Pancreas (tissue), 10 donors: ENCODE results near the gene FOXC1. TPM values are rescaled to one million over a fixed set of nuclear protein-coding genes. Genes with fewer than 3 reads are reported as not detected.

ENCODE experiments used
- ATAC-seq, 4 donors: fragments of 200-7000 bp; cut with Tn5 transposase; one replicate each; pipeline versions ENCODE4 v1.8.0 to v1.9.1; 2020; ENCODE audit warnings: mild to moderate bottlenecking in 4 of 4, moderate library complexity in 4 of 4
- DNase-seq, 6 donors: peaks; one replicate each; pipeline ENCODE4 v3.0.0-alpha.2; 2020
- FAIRE-seq: peaks from 2 replicates; lab custom pipeline; 2012; peaks lifted over from hg19 to GRCh38; lab: Jason Lieb, UNC
- H3K27ac ChIP-seq, 4 donors: fragments of 200-600 bp; sonication (generic); 1 replicate in 3 of 4; 2 replicates in 1 of 4; pipeline versions ENCODE4 v1.5.0 to v1.8.0; 2020
- H3K27me3 ChIP-seq, 4 donors: fragments of 200-600 bp; one replicate each; pipeline ENCODE4 v1.8.0; 2021
- H3K36me3 ChIP-seq, 3 donors: fragments of 200-600 bp; sonication (generic) in 1 of 3; one replicate each; pipeline versions ENCODE4 v1.5.0 to v1.8.0; 2020 to 2021
- H3K4me1 ChIP-seq, 3 donors: fragments of 200-600 bp; one replicate each; pipeline ENCODE4 v1.8.0; 2021
- H3K4me3 ChIP-seq, 4 donors: fragments of 200-600 bp; sonication (generic) in 2 of 4; one replicate each; pipeline versions ENCODE4 v1.5.0 to v1.8.0; 2020 to 2021
- H3K9me3 ChIP-seq, 4 donors: fragments of 200-600 bp; one replicate each; pipeline ENCODE4 v1.8.0; 2021
- WGBS, 2 donors: extraction: QIAGEN DNeasy Blood & Tissue Kit; methylation state at CpG; one replicate each; pipeline ENCODE4 v1.1.7; 2013; 5-methylcytosine and 5-hydroxymethylcytosine counted together
- intact Hi-C, 3 donors: fragments of 100-400 bp; cut with DNase I; formaldehyde crosslinking; loops; one replicate each; pipeline versions ENCODE4 v1.11.1 to v1.14.2; 2022
- polyA plus RNA-seq, 2 donors: library from polyadenylated mRNA; stranded (reverse); fragments of 200-250 nt; gene quantifications; one replicate each; pipeline ENCODE4 v1.2.3, GENCODE V29; 2013
- total RNA-seq, 6 donors: library from RNA; stranded (reverse); fragmentation: NEBNext Ultra II Directional in 4 of 6; extraction: Animal tissue kit (Norgen Biotek cat#: 25700) in 4 of 6; gene quantifications; one replicate each; pipeline versions ENCODE4 v1.2.1 to v1.2.4, GENCODE V29; 2021 to 2023
- TF ChIP-seq, protein P1 (sequence below), 4 donors: fragments of 200-600 bp; sonication (generic) in 3 of 4; IDR thresholded peaks; one replicate each; pipeline versions ENCODE4 v1.5.0 to v1.8.0; 2021; ENCODE audit warnings: antibody characterized with exemption in 4 of 4
- donor health status: healthy with polysubstance abuse.
- donor health status: DM: no; HTN: no; CAD: no; lungs with moderate emphysema.
- donor health status: DM: no; HTN: no; CAD: no.
- donor health status: control.
- donor health status: control.
- donor health status: Bipolar disorder and iron deficiency.
- donor health status: DM: yes; HTN: yes; CAD: no.
- donor health status: DM: no; HTN: no; CAD: no.
- donor health status: DM: no; HTN: no; CAD: no.
- donor health status: DM: yes; HTN: yes; CAD: no.

FOXC1 gene
- total and polyA plus RNA-seq, 8 donors, result 0.99 to 4.0 (median 2.5) TPM

- intact Hi-C loops, result no loop called here
- Histone ChIP-seq H3K27ac (peak overlapping the region in 1 of 4 donors; percentile 31), H3K4me1 (peaks cover 9 to 13% (median 11%) of the 10 kb centered on the region in 3 donors), H3K9me3 (no peaks in the 10 kb centered on the region), H3K36me3 (no peaks in the 10 kb centered on the region), H3K4me3 (no peak overlapping the region), H3K27me3 (no peaks in the 10 kb centered on the region)
- FAIRE-seq (no peak), ATAC-seq (peak; percentile 95 to 99 (median 98)), DNase-seq (peak; percentile 75 to 88 (median 84))
- TF ChIP-seq, protein P1, sequence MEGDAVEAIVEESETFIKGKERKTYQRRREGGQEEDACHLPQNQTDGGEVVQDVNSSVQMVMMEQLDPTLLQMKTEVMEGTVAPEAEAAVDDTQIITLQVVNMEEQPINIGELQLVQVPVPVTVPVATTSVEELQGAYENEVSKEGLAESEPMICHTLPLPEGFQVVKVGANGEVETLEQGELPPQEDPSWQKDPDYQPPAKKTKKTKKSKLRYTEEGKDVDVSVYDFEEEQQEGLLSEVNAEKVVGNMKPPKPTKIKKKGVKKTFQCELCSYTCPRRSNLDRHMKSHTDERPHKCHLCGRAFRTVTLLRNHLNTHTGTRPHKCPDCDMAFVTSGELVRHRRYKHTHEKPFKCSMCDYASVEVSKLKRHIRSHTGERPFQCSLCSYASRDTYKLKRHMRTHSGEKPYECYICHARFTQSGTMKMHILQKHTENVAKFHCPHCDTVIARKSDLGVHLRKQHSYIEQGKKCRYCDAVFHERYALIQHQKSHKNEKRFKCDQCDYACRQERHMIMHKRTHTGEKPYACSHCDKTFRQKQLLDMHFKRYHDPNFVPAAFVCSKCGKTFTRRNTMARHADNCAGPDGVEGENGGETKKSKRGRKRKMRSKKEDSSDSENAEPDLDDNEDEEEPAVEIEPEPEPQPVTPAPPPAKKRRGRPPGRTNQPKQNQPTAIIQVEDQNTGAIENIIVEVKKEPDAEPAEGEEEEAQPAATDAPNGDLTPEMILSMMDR (IDR thresholded peaks at IDR 0.05), result no peak
- 37 to 46% methylated on average over 12 of the region's 12 CpGs for WGBS, 2 donors
These were observed 31.7 kb downstream of the FOXC1 start for GRCh38 chr6:1641343-1641885.

GRCh38 chr6:1643111-1643510 is 33.4 kb downstream of the FOXC1 start:
- intact Hi-C loops, result no loop called here
- 90 to 91% methylated on average over 7 of the region's 7 CpGs for WGBS, 2 donors
- DNase-seq, result no peak

DNA sequence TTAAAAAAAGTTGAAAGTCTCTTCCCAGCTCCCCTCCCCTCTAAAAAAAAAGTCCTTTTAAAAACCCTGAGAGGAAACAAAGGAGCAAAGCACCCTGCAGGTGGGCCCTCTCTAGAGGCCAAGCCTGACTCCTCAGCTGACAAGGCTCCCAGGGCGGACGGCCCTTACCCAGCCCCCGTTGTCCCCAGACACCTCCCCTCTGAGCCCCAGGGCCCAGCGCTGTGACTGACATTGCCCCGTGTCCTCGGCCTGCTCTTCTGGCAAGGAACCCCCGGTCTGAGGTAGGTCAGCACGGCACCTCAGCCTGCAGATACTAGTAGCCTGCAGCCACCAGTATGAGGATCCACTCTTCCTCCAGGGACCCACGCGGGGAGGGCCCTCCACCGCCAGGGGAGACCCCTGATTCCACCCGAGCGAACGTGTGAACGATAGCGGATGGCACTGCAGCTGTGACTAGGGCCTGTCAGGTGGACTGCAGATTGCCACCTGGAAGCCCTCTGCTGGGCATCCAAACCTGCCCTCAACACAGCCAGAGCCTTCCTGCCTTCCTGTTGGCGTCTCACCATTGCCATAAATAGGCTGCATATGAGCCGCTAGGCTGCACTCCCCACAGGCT is 34.2 kb downstream of the FOXC1 start:
- no peak overlapping the region for H3K4me3 ChIP-seq
- H3K27ac ChIP-seq, result no peak overlapping the region
- H3K27me3 ChIP-seq, result no peaks in the 10 kb centered on the region
- TF ChIP-seq, protein P1 (IDR thresholded peaks at IDR 0.05), result no peak
- peaks cover 9 to 13% (median 11%) of the 10 kb centered on the region in 3 donors for H3K4me1 ChIP-seq
- ATAC-seq (no peak), FAIRE-seq (no peak), DNase-seq (no peak)
- no peaks in the 10 kb centered on the region for H3K9me3 ChIP-seq
- no peaks in the 10 kb centered on the region for H3K36me3 ChIP-seq
- WGBS, 2 donors, result 92 to 96% methylated on average over 18 of the region's 18 CpGs
- intact Hi-C loops, result no loop called here

More at GRCh38 chr6:1643111-1643510, 33.4 kb downstream of the FOXC1 start:
- Histone ChIP-seq H3K4me1 (peaks cover 9 to 13% (median 11%) of the 10 kb centered on the region in 3 donors), H3K4me3 (no peak overlapping the region), H3K27me3 (no peaks in the 10 kb centered on the region), H3K36me3 (no peaks in the 10 kb centered on the region), H3K9me3 (no peaks in the 10 kb centered on the region), H3K27ac (no peak overlapping the region)
- ATAC-seq, result no peak
- TF ChIP-seq, protein P1 (IDR thresholded peaks at IDR 0.05), result no peak
- FAIRE-seq, result no peak

GRCh38 chr6:1644516-1645060 is 34.9 kb downstream of the FOXC1 start:
- H3K27me3 ChIP-seq, result no peaks in the 10 kb centered on the region
- ATAC-seq, result no peak
- H3K27ac ChIP-seq, result no peak overlapping the region
- H3K36me3 ChIP-seq, result no peaks in the 10 kb centered on the region
- TF ChIP-seq, protein P1 (IDR thresholded peaks at IDR 0.05), result no peak
- intact Hi-C loops, result no loop called here
- WGBS, 2 donors, result 90 to 96% methylated on average over 9 to 12 of the region's 12 CpGs
- H3K9me3 ChIP-seq, result no peaks in the 10 kb centered on the region
- H3K4me1 ChIP-seq, result peaks cover 9 to 13% (median 11%) of the 10 kb centered on the region in 3 donors
- no peak overlapping the region for H3K4me3 ChIP-seq
- FAIRE-seq, result no peak
- DNase-seq, result no peak
